RWPE2 (cell line): ENCODE results near the gene MANSC4.

Source experiments
- ATAC-seq: fragments of 200-7000 bp; cut with Tn5 transposase; 3 replicates; pipeline ENCODE4 v1.9.1; 2021; ENCODE audit warnings: low read depth
- DNase-seq: peaks from one replicate; pipeline ENCODE4 v3.0.0-alpha.2; 2020; ENCODE audit warnings: low spot score
- H3K27ac ChIP-seq: fragments of 450-650 bp; 2 replicates; pipeline ENCODE4 v1.5.1; 2017; ENCODE audit warnings: mild to moderate bottlenecking; ENCODE audit not compliant: poor library complexity, severe bottlenecking
- H3K27me3 ChIP-seq: fragments of 250-450 bp; sonication (Bioruptor Pico); 2 replicates; pipeline ENCODE4 v1.5.1; 2021; ENCODE audit warnings: mild to moderate bottlenecking, moderate library complexity; ENCODE audit not compliant: insufficient read depth, poor library complexity, severe bottlenecking
- H3K36me3 ChIP-seq: fragments of 250-450 bp; sonication (Bioruptor Pico); 2 replicates; pipeline ENCODE4 v1.5.1; 2020; ENCODE audit warnings: low read depth, mild to moderate bottlenecking, moderate library complexity
- H3K4me1 ChIP-seq: fragments of 250-450 bp; sonication (Bioruptor Pico); 2 replicates; pipeline ENCODE4 v1.5.1; 2021; ENCODE audit warnings: mild to moderate bottlenecking, moderate library complexity; ENCODE audit not compliant: insufficient read depth, poor library complexity, severe bottlenecking
- H3K4me3 ChIP-seq: fragments of 250-450 bp; sonication (Bioruptor Pico); 2 replicates; pipeline ENCODE4 v1.5.1; 2021; ENCODE audit warnings: mild to moderate bottlenecking, moderate library complexity; ENCODE audit not compliant: severe bottlenecking
- H3K9me3 ChIP-seq: fragments of 250-450 bp; sonication (Bioruptor Pico); 2 replicates; pipeline ENCODE4 v1.5.1; 2021; ENCODE audit warnings: mild to moderate bottlenecking, moderate library complexity; ENCODE audit not compliant: severe bottlenecking
- TF ChIP-seq, protein P1 (sequence below): fragments of 450-650 bp; IDR thresholded peaks from one replicate; pipeline ENCODE4 v1.5.1; 2017; ENCODE audit warnings: mild to moderate bottlenecking, moderate library complexity; ENCODE audit not compliant: poor library complexity, severe bottlenecking

MANSC4 gene

GRCh38 chr12:27779920-27780611 lies at the start of gene MANSC4, which contains the start of gene KLHL42:
Gene MANSC4, minus strand, starts transcription at chr12:27780236. Its CDS starts 8,960 bp downstream, at chr12:27771276.
Gene KLHL42, plus strand, starts transcription at chr12:27780233. Its CDS starts 98 bp downstream, at chr12:27780331.
- H3K36me3 ChIP-seq: peaks cover 3% of the 10 kb centered on the region; the same call in 1 of the 2 replicates
- H3K4me3 ChIP-seq: peak within 1 kb of the TSS; percentile 63
- DNase-seq (peak; percentile 34), ATAC-seq (peak; percentile 67)
- H3K9me3 ChIP-seq: no peaks in the 10 kb centered on the region
- H3K27me3 ChIP-seq: no peaks in the 10 kb centered on the region
- TF ChIP-seq, protein P1, sequence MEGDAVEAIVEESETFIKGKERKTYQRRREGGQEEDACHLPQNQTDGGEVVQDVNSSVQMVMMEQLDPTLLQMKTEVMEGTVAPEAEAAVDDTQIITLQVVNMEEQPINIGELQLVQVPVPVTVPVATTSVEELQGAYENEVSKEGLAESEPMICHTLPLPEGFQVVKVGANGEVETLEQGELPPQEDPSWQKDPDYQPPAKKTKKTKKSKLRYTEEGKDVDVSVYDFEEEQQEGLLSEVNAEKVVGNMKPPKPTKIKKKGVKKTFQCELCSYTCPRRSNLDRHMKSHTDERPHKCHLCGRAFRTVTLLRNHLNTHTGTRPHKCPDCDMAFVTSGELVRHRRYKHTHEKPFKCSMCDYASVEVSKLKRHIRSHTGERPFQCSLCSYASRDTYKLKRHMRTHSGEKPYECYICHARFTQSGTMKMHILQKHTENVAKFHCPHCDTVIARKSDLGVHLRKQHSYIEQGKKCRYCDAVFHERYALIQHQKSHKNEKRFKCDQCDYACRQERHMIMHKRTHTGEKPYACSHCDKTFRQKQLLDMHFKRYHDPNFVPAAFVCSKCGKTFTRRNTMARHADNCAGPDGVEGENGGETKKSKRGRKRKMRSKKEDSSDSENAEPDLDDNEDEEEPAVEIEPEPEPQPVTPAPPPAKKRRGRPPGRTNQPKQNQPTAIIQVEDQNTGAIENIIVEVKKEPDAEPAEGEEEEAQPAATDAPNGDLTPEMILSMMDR: peak; percentile 10
- H3K4me1 ChIP-seq: no peaks in the 10 kb centered on the region
- H3K27ac ChIP-seq: peak within 1 kb of the TSS; percentile 70

DNA sequence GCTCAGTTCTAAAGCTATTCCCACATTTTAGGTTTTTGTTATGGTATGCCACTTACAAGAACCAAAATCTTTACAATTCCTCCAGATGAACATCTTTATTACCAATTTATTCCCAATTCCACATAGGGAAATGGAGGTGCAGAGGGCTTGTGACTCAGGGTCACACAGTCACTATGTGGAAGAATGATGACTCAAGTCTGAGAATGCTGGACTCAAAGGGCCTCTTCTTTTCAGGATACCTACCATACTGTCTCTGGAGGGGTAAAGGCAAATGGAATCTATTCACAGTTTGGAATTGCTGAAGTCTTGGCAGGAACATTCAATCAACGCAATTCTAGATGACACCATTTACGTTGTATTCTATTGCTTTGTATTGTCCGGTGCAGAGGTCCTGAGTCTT lies 48.2 kb upstream of the MANSC4 start:
- Histone ChIP-seq H3K9me3 (no peaks in the 10 kb centered on the region), H3K4me3 (no peak overlapping the region), H3K27ac (no peak overlapping the region), H3K36me3 (no peaks in the 10 kb centered on the region), H3K4me1 (no peaks in the 10 kb centered on the region), H3K27me3 (no peaks in the 10 kb centered on the region)
- TF ChIP-seq, protein P1: no peak
- ATAC-seq (no peak), DNase-seq (no peak)

GRCh38 chr12:27826076-27826475 lies 46.0 kb upstream of the MANSC4 start:
- TF ChIP-seq, protein P1: no peak
- ATAC-seq (no peak), DNase-seq (no peak)
- H3K27ac ChIP-seq: no peak overlapping the region
- no peaks in the 10 kb centered on the region for H3K27me3 ChIP-seq
- no peaks in the 10 kb centered on the region for H3K36me3 ChIP-seq
- peaks cover 15% of the 10 kb centered on the region for H3K4me1 ChIP-seq
- H3K9me3 ChIP-seq: no peaks in the 10 kb centered on the region
- H3K4me3 ChIP-seq: no peak overlapping the region

DNA sequence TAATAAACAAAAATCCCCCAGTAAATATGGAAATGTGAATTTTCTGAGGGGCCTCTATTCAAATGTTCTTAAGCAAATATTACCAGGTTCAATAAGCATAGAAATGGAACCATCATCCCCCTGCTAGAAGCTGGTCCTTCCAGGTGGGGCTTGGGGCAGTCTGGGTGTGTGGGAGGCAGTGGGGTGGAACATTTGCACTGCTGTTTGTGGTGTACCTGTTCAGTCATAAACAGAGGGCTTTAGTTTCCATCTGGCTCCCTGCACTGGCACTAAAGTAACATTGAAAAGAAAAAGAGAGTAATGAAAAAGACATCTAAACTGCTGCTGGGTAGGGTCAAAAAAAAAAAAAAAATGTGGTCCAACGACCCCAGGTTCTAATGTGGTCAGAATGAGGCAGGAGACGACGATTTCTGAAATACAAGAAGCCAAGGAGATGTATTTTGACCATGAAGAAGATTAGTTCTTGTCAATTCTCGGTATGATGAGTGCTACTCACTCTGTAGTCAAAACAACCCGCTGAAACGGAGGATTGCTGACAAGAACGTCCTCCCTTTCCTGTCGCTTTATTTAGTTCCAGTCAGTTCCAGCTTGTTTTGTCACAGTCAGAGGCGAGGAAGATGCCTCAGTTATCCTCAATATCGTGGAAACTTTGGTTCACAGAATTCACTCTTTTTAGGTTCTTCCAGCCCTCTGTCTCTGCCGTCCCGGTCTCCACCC lies 44.2 kb upstream of the MANSC4 start:
- H3K36me3 ChIP-seq: no peaks in the 10 kb centered on the region
- no peaks in the 10 kb centered on the region for H3K9me3 ChIP-seq
- no peak for ATAC-seq
- no peak overlapping the region for H3K4me3 ChIP-seq
- DNase-seq: no peak
- TF ChIP-seq, protein P1: no peak
- H3K4me1 ChIP-seq: peaks cover 18% of the 10 kb centered on the region
- no peaks in the 10 kb centered on the region for H3K27me3 ChIP-seq
- no peak overlapping the region for H3K27ac ChIP-seq
